Measurements from ENCODE around the gene RASAL2.

RASAL2 gene

DNA sequence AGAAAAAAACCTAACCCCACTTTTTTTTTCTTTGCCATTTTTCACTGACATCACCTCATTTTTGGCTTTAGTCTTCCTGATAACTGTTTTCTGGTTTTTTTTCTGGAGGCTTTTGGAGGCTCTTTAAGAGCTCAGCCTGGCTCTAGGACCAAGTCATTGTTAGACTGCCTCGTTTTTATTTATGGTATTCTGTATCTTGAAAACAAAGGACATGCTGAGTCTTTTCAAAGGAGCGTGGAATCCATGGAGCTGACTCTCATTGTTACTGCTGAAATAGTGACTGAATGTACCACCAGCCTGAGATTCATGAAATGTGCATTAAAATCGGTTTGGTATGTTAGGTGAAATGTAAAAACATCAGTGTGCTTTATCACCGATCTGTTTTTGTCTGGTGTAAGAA is 28.0 kb downstream of the RASAL2 start:
- DNase-seq (ENCODE audit: low spot score in 2 of 2) (no peak), ATAC-seq (no peak)
- no peaks in the 10 kb centered on the region for H3K36me3 Mint-ChIP-seq
- H3K4me3 Mint-ChIP-seq = no peak overlapping the region
- no peak overlapping the region for H3K27ac Mint-ChIP-seq
- no peaks in the 10 kb centered on the region for H3K4me1 Mint-ChIP-seq
- H3K9me3 Mint-ChIP-seq = no peaks in the 10 kb centered on the region

DNA sequence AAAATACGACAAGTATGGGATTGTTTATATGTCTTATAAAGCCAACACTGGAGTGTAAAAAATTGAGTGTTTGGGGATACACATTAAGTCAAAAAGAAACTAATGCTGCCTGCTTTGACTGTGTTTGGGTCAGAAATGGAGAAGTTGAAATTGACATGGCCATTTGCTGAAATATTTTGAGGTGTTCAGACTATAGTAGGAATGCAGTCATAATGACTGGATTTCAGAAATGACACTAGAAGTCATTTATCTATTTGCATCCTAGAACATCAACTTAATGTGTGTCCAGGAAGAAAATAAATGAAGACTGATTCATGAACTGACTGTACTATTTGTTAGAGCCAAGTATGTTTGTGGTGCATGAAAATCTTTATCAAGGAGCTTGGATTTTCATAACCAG is 28.4 kb downstream of the RASAL2 start:
- H3K36me3 Mint-ChIP-seq = no peaks in the 10 kb centered on the region
- H3K4me1 Mint-ChIP-seq = no peaks in the 10 kb centered on the region

DNA sequence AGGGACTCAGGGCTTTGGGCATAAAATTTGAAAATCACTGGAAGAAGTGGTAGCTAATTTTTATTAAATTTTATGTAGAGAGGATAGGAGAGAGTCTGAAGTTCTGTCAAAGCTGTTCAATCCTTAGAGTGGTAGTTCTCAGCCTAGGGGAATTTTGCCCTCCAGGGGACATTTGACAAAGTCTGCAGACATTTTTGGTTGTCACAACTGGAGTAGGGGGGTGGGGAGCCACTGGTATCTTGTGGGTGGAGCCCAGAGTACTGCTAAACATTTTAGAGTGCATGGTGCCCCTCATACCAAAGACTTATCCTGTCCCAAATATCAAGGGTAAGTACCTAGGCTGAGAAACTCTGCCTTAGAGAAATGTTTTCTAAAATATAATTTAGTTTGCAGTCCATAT is 30.2 kb downstream of the RASAL2 start:
- no peaks in the 10 kb centered on the region for H3K36me3 Mint-ChIP-seq
- no peaks in the 10 kb centered on the region for H3K4me1 Mint-ChIP-seq

More for the DNA sequence above, 28.4 kb downstream of the RASAL2 start:
- Mint-ChIP-seq H3K27ac (no peak overlapping the region), H3K4me3 (no peak overlapping the region), H3K9me3 (no peaks in the 10 kb centered on the region)
- DNase-seq (ENCODE audit: low spot score in 2 of 2) = no peak
- no peak for ATAC-seq

DNA sequence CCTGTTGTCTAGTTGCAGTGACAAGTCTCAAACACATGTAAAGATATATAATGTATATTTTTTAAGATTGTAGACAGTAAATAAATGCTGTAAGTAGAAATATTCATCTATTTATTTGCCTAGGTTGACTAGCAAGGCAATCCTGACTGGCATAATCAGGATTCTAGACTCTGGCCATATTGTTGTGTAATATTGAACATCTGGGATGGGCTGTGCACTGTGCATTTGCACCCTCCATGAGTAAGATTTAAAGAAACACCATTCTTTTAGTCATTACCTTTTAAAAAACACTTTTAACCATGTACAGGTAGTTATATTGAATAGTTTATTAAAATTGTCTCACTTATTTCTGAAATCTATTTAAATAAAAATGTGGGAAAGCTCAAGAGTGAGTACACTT is 32.4 kb downstream of the RASAL2 start:
- no peaks in the 10 kb centered on the region for H3K4me1 Mint-ChIP-seq
- no peak for DNase-seq (ENCODE audit: low spot score in 2 of 2)
- no peak overlapping the region for H3K4me3 Mint-ChIP-seq
- no peak overlapping the region for H3K27ac Mint-ChIP-seq
- H3K36me3 Mint-ChIP-seq = no peaks in the 10 kb centered on the region
- ATAC-seq = no peak
- H3K9me3 Mint-ChIP-seq = no peaks in the 10 kb centered on the region

More for the DNA sequence above, 30.2 kb downstream of the RASAL2 start:
- no peak overlapping the region for H3K4me3 Mint-ChIP-seq
- no peaks in the 10 kb centered on the region for H3K9me3 Mint-ChIP-seq
- no peak overlapping the region for H3K27ac Mint-ChIP-seq
- DNase-seq (ENCODE audit: low spot score in 2 of 2) (no peak), ATAC-seq (no peak)

DNA sequence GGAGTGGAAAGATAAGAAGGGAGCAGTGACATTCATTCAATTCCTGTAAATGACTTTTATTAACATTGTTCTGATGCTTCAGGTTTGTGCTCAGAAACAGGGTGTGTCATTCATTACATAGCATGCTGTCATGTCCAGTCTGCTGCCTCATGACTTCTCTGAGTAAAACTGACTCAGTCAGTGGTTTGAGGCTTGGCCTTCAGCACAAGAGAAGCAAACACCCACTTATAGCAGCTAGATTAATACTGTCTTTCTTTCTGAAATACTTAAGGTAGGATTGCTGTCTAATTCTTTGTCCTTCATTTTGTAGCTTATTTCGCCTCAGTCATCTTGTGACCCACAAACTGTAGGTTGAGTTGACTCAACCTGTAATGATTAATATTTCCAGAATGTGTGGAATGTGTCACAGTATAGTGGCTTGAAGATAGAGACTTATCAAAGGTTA is 32.9 kb downstream of the RASAL2 start:
- Mint-ChIP-seq H3K4me3 (no peak overlapping the region), H3K36me3 (no peaks in the 10 kb centered on the region), H3K9me3 (no peaks in the 10 kb centered on the region), H3K27ac (no peak overlapping the region), H3K4me1 (no peaks in the 10 kb centered on the region)
- DNase-seq (ENCODE audit: low spot score in 2 of 2) (no peak), ATAC-seq (peak; percentile 37)

DNA sequence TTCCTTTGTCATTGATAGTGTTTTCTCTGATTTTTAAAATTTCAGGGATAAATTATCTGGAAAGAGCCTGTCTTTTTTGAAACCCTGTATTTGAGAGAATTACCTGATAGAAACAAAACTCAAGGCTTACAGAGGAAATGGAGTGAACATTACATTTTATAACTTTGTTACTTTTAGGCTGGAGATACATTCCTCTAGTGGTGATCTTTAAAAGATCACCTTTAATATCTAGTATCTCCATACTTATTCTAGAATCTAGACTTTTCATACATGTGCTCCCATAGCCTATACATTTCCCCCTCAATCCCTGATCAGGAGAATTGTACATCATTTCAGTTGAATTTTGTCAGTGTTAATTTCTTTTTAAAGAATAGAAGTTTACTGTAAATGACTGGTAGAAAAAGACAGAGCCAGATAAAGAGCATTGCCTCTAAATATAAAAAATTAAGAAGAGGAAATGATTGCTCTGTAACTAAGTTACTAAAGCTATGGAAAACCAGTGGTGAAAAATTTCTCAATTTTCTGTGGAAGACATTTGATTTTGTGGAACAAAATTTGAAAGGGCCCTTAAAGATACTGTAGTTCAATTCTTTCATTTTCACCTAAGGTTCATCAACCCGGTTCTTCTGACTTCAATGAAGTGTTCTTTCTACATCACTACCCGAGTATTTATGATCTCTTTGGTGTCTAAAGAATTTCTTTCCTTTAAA is 33.7 kb downstream of the RASAL2 start:
- no peak overlapping the region for H3K4me3 Mint-ChIP-seq
- no peaks in the 10 kb centered on the region for H3K4me1 Mint-ChIP-seq
- ATAC-seq = no peak
- H3K27ac Mint-ChIP-seq = no peak overlapping the region
- no peaks in the 10 kb centered on the region for H3K9me3 Mint-ChIP-seq
- no peak for DNase-seq (ENCODE audit: low spot score in 2 of 2)
- H3K36me3 Mint-ChIP-seq = no peaks in the 10 kb centered on the region

DNA sequence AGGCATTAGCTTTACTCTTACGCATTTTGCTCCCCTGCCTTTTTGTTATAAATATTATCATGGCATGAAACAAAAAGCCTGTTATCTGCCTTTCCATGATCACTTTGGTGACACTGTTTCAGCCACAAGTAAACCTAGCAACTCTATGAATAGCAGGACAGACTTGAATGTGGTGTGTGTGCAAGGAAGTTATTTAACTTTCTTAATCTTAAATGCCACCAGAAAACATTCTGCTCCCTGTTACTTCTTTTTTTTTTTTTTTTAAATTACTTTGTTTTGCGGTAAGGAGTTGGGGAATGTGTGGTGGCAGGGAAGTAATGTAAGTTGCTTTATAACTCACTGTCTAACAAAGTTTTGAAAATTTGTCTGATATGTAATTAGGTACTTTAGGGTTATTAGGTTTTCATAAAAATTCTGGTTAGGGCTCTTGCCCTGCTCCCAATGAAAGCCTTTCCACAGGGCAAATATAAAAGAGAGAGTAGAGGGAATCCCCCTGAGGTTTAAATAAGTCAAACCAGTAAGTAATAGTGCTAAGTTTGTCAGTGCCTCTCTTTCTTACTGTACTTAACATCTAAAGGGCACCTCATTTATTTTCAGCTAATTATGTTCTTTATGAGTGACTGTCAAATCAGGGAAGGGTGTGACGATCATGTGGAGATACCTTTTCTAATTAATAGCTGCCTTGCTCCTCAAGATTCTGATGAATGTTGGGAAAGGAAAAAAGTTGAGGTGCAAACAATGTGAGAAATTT is 39.5 kb downstream of the RASAL2 start:
- Mint-ChIP-seq H3K4me1 (no peaks in the 10 kb centered on the region), H3K9me3 (peaks cover 3% of the 10 kb centered on the region), H3K36me3 (no peaks in the 10 kb centered on the region), H3K4me3 (no peak overlapping the region), H3K27ac (no peak overlapping the region)
- DNase-seq (ENCODE audit: low spot score in 2 of 2) = no peak
- ATAC-seq = no peak

DNA sequence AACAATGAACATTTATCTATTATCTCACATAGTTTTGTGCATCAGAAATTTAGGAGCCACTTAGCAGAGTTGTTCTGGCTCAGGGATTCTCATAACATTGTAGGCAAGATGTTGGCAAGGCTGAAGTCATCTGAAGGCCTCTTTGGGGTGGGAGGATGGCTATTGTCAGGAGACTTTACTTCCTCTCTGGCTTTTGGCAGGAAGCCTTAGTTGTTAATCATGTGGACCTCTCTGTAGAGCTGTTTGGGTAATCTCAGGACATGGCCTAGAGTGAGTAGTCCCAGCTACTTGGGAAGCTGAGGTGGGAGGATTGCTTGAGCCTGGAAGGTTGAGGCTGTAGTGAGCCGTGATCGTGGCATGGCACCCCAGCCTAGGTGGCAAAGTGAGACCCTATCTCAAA is 40.2 kb downstream of the RASAL2 start:
- no peak for DNase-seq (ENCODE audit: low spot score in 2 of 2)
- H3K27ac Mint-ChIP-seq = no peak overlapping the region
- no peaks in the 10 kb centered on the region for H3K4me1 Mint-ChIP-seq
- no peaks in the 10 kb centered on the region for H3K36me3 Mint-ChIP-seq
- H3K4me3 Mint-ChIP-seq = no peak overlapping the region
- no peak for ATAC-seq
- H3K9me3 Mint-ChIP-seq = peaks cover 3% of the 10 kb centered on the region

DNA sequence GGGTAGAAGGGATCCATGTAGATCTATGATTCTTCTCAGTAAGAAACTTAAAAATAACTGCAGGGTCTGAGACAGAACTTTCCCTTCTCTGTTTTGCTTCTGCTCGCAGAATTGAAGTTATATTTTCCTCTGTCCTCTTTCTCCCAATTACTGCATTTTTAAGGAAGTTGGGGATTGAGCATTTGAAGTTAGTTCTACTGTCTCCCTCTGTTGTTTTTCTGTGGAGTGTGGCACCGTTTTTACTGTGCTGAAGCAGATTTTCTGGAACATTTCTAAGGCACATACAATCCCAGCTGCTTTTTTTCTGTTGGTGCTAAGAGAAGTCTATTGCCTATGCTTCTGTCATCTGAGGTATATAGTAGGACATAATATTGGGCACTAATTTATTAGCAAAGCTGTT is 43.3 kb downstream of the RASAL2 start:
- H3K4me3 Mint-ChIP-seq = no peak overlapping the region
- no peaks in the 10 kb centered on the region for H3K4me1 Mint-ChIP-seq
- no peak overlapping the region for H3K27ac Mint-ChIP-seq
- no peak for ATAC-seq
- no peak for DNase-seq (ENCODE audit: low spot score in 2 of 2)
- peaks cover 7% of the 10 kb centered on the region for H3K9me3 Mint-ChIP-seq
- H3K36me3 Mint-ChIP-seq = no peaks in the 10 kb centered on the region

DNA sequence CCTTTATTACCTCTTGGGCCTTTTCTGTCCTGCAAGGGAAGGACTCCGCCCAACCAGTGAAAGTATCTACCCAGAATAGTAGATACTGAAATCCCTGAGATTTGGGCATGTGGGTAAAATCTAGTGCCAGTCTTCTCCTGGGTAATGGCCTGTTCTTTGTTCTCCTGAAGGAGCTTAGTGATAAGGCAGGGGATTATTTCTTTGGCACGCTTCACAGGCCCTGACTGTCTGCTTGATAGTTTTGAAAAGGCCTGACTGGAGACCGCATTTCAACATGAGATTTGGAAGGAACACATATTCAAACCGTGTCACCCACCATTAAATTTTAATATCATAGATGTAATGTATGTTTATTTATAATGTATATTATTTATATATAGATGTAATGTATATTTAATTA is 48.9 kb downstream of the RASAL2 start:
- DNase-seq (ENCODE audit: low spot score in 2 of 2) (no peak), ATAC-seq (no peak)
- Mint-ChIP-seq H3K4me3 (no peak overlapping the region), H3K9me3 (peaks cover 7% of the 10 kb centered on the region), H3K27ac (no peak overlapping the region), H3K4me1 (no peaks in the 10 kb centered on the region), H3K36me3 (no peaks in the 10 kb centered on the region)

DNA sequence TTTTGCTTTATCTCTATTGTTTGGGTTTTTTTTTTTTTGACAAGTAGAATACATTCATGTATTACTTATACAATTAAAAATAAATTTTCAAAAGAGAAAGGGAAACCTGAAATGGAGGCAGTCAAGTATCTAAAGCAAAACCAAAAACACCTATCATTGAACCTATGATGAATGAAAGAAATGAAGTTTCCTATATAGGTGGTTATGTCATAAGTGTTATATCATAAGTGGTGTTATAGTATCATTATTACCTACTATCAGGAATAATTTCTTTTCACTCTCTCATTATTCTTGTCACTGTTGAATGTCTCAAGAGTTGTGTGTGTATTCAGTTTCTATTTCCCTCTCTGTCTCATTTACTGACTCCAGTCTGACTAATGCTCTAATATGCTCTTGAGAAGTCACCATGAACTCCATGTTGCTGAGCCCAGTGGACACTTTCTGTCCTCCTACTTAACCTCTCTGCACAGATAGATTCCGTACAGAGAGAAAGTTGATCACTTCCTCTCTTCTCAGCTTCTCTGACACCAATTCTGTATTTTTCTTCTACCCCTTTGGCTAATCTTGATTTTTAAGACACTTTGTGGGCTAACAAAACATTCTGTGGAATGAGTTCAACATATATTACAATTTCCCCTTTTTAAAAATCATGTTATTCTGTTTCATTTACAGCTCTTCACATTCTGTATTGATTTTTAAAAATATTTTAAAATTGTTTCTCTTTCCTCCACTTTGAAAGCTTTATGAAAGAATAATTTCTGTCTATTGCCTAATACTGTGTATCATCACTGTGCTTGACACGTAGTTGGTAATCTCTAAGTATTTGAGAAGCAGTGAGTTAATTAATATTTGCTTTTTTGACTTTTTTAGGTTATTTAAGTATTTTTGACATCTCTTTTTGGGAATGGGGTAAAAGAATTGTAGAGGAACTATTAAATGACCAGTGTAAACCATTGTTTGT is 50.1 kb downstream of the RASAL2 start:
- H3K27ac Mint-ChIP-seq = no peak overlapping the region
- H3K36me3 Mint-ChIP-seq = no peaks in the 10 kb centered on the region
- no peak for DNase-seq (ENCODE audit: low spot score in 2 of 2)
- no peaks in the 10 kb centered on the region for H3K4me1 Mint-ChIP-seq
- H3K4me3 Mint-ChIP-seq = no peak overlapping the region
- peaks cover 11% of the 10 kb centered on the region for H3K9me3 Mint-ChIP-seq
- no peak for ATAC-seq

DNA sequence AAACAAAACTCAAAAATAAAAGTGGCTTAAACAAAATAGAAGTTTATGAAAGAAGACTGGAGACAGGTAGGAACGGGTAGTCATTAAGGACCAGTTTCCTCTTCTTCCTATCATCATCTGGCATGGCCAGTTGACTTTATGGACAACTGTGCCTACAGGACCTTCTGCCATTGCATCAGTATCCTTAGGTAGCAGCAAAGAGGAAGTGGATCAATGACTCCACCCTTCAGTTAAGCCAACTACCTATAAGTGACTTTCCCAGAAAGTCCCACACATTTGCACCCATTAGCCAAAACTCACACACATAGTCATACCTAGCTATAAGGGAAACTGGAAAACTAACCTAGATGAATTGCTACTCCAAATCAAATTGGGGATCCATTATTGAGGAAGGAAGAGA is 51.7 kb downstream of the RASAL2 start:
- no peak overlapping the region for H3K4me3 Mint-ChIP-seq
- no peaks in the 10 kb centered on the region for H3K36me3 Mint-ChIP-seq
- no peaks in the 10 kb centered on the region for H3K4me1 Mint-ChIP-seq
- no peak overlapping the region for H3K27ac Mint-ChIP-seq
- ATAC-seq = no peak
- no peak for DNase-seq (ENCODE audit: low spot score in 2 of 2)
- H3K9me3 Mint-ChIP-seq = peaks cover 15% of the 10 kb centered on the region

DNA sequence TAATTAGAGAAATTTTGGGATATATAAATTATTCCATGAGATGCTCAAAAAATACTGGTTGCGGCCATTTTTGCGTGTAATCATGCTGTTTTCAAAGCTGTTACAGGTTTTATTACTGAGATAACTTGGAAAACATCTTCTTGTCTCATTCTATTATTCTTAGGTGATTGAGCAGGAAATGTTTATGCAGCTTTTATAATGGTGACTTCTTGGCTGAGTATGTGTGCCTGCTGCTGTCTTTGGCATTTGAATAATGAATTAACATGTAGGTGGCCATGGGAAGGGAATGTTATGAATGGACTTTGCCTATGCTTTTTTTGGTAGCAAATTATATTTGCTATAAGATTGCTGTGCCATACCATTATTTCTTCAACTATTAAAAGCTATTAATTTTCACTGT is 52.5 kb downstream of the RASAL2 start:
- ATAC-seq (no peak), DNase-seq (ENCODE audit: low spot score in 2 of 2) (no peak)
- Mint-ChIP-seq H3K27ac (no peak overlapping the region), H3K4me1 (no peaks in the 10 kb centered on the region), H3K4me3 (no peak overlapping the region), H3K9me3 (peaks cover 15% of the 10 kb centered on the region), H3K36me3 (no peaks in the 10 kb centered on the region)

DNA sequence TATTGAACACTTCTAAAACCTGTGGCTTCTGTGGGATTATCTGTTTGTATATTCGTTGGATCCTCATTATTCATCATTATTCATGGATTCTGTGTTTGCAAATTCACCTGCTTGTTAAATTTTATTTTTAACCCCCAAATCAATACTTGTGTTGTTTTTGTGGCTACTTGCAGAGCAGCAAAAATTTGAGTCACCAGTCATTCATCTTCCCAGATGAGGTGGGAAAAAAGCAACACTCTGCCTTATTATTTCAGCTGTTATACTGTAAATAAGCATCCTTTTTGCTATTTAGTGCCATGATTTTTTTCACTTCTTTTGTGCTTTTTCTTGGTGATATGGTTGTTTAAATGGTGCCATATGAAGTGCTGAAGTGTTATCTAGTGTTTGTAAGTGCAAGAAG is 56.7 kb downstream of the RASAL2 start:
- Mint-ChIP-seq H3K27ac (no peak overlapping the region), H3K4me1 (no peaks in the 10 kb centered on the region), H3K9me3 (peaks cover 10% of the 10 kb centered on the region), H3K4me3 (no peak overlapping the region), H3K36me3 (no peaks in the 10 kb centered on the region)
- no peak for DNase-seq (ENCODE audit: low spot score in 2 of 2)
- no peak for ATAC-seq

DNA sequence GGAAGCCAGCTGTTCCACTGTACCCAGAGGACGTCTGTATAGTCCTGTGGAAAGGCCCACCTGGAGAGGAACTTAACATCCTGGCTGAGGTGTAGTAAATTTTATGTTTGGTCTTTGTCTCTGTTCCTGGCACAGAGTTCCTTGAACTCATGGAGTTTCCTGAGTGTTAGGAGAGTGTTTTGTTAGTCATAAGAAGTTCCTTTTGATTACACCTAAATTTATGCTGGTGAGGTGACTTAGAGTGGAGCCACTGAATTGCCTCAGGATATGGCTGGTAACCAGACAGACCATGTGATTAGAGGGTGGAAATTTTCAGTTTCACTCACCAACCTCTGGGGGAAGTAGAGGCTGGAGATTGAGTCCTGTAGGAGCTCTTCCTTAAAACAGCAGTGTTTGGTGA is 57.9 kb downstream of the RASAL2 start:
- Mint-ChIP-seq H3K4me1 (no peaks in the 10 kb centered on the region), H3K27ac (no peak overlapping the region), H3K9me3 (peaks cover 15% of the 10 kb centered on the region), H3K36me3 (no peaks in the 10 kb centered on the region), H3K4me3 (no peak overlapping the region)
- DNase-seq (ENCODE audit: low spot score in 2 of 2) (no peak), ATAC-seq (no peak)

All from stimulated activated effector memory CD8-positive, alpha-beta T cell treated with anti-CD3 and anti-CD28 coated beads, Interleukin-12 subunit alpha, Interleukin-12 subunit beta, amount 100 ng/mL, for 72 hours (primary cell).